ENCODE data around the gene ADGRA1. TPM values are rescaled to one million over a fixed set of nuclear protein-coding genes. Genes with fewer than 3 reads are reported as not detected.

Gene ADGRA1
- total and polyA plus RNA-seq, 2 donors (not counting 1 experiment from before 2014, with no cell fraction given): not detected

DNA sequence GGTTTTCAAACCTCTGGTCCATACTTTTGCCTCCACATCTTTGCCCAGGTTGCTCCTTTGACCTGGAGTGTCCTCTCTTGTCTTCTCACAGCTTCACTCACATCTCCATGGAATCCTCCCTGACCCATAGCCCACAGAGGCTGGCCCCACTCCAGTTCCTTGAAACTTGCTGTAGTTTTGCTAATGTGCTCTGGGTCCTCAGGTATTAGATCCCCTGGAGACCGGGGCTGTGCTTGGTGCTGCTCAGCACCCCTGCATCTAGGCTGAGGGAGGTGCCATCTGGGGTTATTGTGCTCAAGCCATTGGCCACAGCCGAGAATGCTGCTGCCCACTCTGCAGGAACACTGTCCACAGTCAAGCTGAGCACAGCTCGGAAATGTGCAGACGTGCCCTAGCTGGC lies 88.8 kb downstream of the ADGRA1 start:
- Histone ChIP-seq H3K9me3 (ENCODE audit: control insufficient read depth, insufficient read depth, low read depth, low read length) (peaks cover 13% of the 10 kb centered on the region), H3K36me3 (ENCODE audit: control insufficient read depth, insufficient read depth, low read length) (no peaks in the 10 kb centered on the region), H3K4me3 (replicated peaks in 1 of 4; ENCODE audit: control extremely low read depth in 1 of 4, insufficient read depth in 1 of 4, low read depth in 3 of 4, low read length in 4 of 4) (no peak overlapping the region), H3K79me2 (ENCODE audit: control insufficient read depth, insufficient read depth, low read length) (no peaks in the 10 kb centered on the region), H4K20me1 (ENCODE audit: control insufficient read depth, extremely low read depth, insufficient read depth, low read length) (no peaks in the 10 kb centered on the region), H3K27ac (ENCODE audit: insufficient read depth, low read length) (no peak overlapping the region), H3K9ac (ENCODE audit: insufficient read depth, low read length) (no peak overlapping the region), H3K27me3 (ENCODE audit: control insufficient read depth, insufficient read depth, low read length) (no peaks in the 10 kb centered on the region), H3K4me1 (ENCODE audit: control insufficient read depth, extremely low read depth, insufficient read depth, low read length) (no peaks in the 10 kb centered on the region), H3K4me2 (ENCODE audit: extremely low read depth, insufficient read depth, low read length) (no peak overlapping the region), H2AFZ (ENCODE audit: low read length) (no peak overlapping the region)
- TF ChIP-seq, protein P1, sequence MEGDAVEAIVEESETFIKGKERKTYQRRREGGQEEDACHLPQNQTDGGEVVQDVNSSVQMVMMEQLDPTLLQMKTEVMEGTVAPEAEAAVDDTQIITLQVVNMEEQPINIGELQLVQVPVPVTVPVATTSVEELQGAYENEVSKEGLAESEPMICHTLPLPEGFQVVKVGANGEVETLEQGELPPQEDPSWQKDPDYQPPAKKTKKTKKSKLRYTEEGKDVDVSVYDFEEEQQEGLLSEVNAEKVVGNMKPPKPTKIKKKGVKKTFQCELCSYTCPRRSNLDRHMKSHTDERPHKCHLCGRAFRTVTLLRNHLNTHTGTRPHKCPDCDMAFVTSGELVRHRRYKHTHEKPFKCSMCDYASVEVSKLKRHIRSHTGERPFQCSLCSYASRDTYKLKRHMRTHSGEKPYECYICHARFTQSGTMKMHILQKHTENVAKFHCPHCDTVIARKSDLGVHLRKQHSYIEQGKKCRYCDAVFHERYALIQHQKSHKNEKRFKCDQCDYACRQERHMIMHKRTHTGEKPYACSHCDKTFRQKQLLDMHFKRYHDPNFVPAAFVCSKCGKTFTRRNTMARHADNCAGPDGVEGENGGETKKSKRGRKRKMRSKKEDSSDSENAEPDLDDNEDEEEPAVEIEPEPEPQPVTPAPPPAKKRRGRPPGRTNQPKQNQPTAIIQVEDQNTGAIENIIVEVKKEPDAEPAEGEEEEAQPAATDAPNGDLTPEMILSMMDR (conservative IDR thresholded peaks at IDR 0.05 in 1 of 2, IDR thresholded peaks at IDR 0.05 in 1 of 2; ENCODE audit: low read depth in 1 of 2, low read length in 2 of 2): no peak
- TF ChIP-seq EZH2 (IDR thresholded peaks at IDR 0.05; ENCODE audit: low read length, missing control alignments): no peak
- DNase-seq (ENCODE audit: low read depth in 2 of 2): no peak

DNA sequence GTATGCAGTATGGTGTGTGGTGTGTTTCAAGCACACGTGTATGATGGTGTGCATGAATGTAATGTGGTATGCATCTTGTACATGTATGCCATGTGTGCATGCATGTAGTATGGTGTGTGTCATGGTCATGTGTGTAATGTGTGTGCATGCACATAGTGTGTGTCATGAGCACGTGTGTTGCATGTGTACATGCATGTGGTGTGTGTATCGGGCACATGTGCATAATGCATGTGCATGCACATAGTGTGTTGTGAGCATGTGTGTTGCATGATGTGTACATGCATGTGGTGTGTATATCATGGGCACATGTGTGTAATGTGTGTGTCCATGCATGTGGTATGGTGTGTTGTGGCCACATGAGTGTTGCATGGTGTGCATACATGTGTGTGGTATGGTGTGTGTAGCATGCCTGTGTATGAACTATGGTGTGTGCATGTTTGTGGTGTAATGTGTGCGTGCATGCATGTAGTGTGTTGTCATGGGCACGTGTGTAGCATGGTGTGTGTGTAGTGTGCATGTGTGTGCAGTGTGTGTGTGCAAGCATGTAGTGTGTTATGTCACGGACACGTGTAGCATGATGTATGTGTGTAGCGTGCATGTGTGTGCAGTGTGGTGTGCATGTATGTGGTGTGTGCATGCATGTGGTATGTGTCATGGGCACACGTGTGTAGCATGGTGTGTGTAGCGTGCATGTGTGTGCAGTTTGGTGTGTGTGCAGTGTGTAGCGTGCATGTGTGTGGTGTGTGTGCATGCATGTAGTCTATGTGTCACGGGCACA lies 89.8 kb downstream of the ADGRA1 start:
- Histone ChIP-seq H3K36me3 (ENCODE audit: control insufficient read depth, insufficient read depth, low read length) (no peaks in the 10 kb centered on the region), H3K9ac (ENCODE audit: insufficient read depth, low read length) (no peak overlapping the region), H3K9me3 (ENCODE audit: control insufficient read depth, insufficient read depth, low read depth, low read length) (peaks cover 13% of the 10 kb centered on the region), H3K4me2 (ENCODE audit: extremely low read depth, insufficient read depth, low read length) (no peak overlapping the region), H3K79me2 (ENCODE audit: control insufficient read depth, insufficient read depth, low read length) (no peaks in the 10 kb centered on the region), H2AFZ (ENCODE audit: low read length) (no peak overlapping the region), H4K20me1 (ENCODE audit: control insufficient read depth, extremely low read depth, insufficient read depth, low read length) (no peaks in the 10 kb centered on the region), H3K27ac (ENCODE audit: insufficient read depth, low read length) (no peak overlapping the region), H3K4me1 (ENCODE audit: control insufficient read depth, extremely low read depth, insufficient read depth, low read length) (no peaks in the 10 kb centered on the region), H3K4me3 (replicated peaks in 1 of 4; ENCODE audit: control extremely low read depth in 1 of 4, insufficient read depth in 1 of 4, low read depth in 3 of 4, low read length in 4 of 4) (no peak overlapping the region), H3K27me3 (ENCODE audit: control insufficient read depth, insufficient read depth, low read length) (no peaks in the 10 kb centered on the region)
- no peak for DNase-seq (ENCODE audit: low read depth in 2 of 2)
- TF ChIP-seq, protein P1 (conservative IDR thresholded peaks at IDR 0.05 in 1 of 2, IDR thresholded peaks at IDR 0.05 in 1 of 2; ENCODE audit: low read depth in 1 of 2, low read length in 2 of 2): no peak
- TF ChIP-seq EZH2 (IDR thresholded peaks at IDR 0.05; ENCODE audit: low read length, missing control alignments): no peak

DNA sequence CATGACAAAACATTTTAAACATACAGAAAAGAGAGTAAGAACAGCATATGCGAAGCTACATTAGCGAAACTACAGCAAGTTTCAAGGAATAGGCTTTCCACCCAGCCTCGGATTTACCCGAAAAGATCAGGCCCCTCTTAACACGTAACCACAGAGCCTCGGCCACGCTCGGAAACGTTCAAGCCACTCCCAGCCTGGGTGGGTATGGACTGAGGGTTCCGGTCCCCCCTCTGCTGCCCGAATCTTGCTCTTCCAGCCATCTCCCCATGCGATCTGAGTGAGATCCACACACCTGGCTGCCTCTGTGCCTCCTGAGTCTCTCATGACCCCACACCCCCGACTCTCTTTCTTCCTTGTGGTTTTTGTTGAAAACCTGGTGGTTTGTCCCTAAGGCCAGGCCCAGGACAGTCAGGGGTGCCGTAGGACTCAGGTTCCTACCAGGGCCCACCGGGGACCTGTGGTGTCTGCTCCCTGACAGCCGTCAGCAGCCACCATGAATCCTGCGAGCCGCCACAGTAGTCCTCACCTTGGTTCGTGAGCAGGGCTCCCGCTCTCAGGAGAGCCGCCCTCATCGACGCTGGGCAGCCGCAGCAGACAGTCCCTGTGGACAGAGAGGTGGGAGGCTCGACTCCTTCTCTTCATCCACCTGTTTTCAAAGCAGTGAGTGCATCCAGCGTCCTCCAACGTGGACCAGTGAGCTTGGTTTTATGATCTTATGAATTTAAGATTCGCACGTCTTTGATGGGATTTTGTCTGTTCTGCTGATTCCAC lies 90.8 kb downstream of the ADGRA1 start:
- TF ChIP-seq EZH2 (IDR thresholded peaks at IDR 0.05; ENCODE audit: low read length, missing control alignments): no peak
- TF ChIP-seq, protein P1 (conservative IDR thresholded peaks at IDR 0.05 in 1 of 2, IDR thresholded peaks at IDR 0.05 in 1 of 2; ENCODE audit: low read depth in 1 of 2, low read length in 2 of 2): no peak
- DNase-seq (ENCODE audit: low read depth in 2 of 2): no peak
- no peak overlapping the region for H2AFZ ChIP-seq (ENCODE audit: low read length)

More for the DNA sequence above, 90.8 kb downstream of the ADGRA1 start:
- Histone ChIP-seq H3K4me2 (ENCODE audit: extremely low read depth, insufficient read depth, low read length) (no peak overlapping the region), H3K36me3 (ENCODE audit: control insufficient read depth, insufficient read depth, low read length) (no peaks in the 10 kb centered on the region), H3K4me3 (replicated peaks in 1 of 4; ENCODE audit: control extremely low read depth in 1 of 4, insufficient read depth in 1 of 4, low read depth in 3 of 4, low read length in 4 of 4) (no peak overlapping the region), H3K4me1 (ENCODE audit: control insufficient read depth, extremely low read depth, insufficient read depth, low read length) (no peaks in the 10 kb centered on the region), H3K27ac (ENCODE audit: insufficient read depth, low read length) (no peak overlapping the region), H3K9me3 (ENCODE audit: control insufficient read depth, insufficient read depth, low read depth, low read length) (peaks cover 13% of the 10 kb centered on the region), H3K79me2 (ENCODE audit: control insufficient read depth, insufficient read depth, low read length) (no peaks in the 10 kb centered on the region), H4K20me1 (ENCODE audit: control insufficient read depth, extremely low read depth, insufficient read depth, low read length) (no peaks in the 10 kb centered on the region), H3K27me3 (ENCODE audit: control insufficient read depth, insufficient read depth, low read length) (no peaks in the 10 kb centered on the region), H3K9ac (ENCODE audit: insufficient read depth, low read length) (no peak overlapping the region)
